Measurements from ENCODE around the gene PPP1R36.

DNA sequence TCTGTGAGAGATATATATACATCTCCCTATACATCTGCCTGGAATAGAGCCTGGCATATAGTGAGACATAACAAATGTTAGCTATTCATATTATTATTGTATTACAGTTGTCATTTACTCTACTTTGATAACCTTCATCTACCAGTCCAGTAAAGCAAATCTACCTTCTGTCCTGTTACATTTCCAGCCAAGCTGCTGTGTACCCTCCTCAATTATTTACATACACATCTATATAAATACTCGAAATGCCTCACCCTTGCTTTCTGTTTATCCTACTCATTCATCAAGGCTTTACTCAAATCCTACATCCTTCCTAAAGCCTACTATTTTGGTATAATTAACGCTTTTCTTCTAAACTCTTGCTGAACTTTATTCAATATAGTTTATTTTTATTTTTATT is 36.5 kb upstream of the PPP1R36 start:
- TF ChIP-seq, protein P1, sequence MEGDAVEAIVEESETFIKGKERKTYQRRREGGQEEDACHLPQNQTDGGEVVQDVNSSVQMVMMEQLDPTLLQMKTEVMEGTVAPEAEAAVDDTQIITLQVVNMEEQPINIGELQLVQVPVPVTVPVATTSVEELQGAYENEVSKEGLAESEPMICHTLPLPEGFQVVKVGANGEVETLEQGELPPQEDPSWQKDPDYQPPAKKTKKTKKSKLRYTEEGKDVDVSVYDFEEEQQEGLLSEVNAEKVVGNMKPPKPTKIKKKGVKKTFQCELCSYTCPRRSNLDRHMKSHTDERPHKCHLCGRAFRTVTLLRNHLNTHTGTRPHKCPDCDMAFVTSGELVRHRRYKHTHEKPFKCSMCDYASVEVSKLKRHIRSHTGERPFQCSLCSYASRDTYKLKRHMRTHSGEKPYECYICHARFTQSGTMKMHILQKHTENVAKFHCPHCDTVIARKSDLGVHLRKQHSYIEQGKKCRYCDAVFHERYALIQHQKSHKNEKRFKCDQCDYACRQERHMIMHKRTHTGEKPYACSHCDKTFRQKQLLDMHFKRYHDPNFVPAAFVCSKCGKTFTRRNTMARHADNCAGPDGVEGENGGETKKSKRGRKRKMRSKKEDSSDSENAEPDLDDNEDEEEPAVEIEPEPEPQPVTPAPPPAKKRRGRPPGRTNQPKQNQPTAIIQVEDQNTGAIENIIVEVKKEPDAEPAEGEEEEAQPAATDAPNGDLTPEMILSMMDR (IDR thresholded peaks at IDR 0.05), result no peak
- TF ChIP-seq POLR2A (IDR thresholded peaks at IDR 0.05), result no peak
